ENCODE results near the gene SPTSSA. TPM values are rescaled to one million over a fixed set of nuclear protein-coding genes. Genes with fewer than 3 reads are reported as not detected.

SPTSSA gene
- polyA plus RNA-seq, 1 of the 3 experiments (the other 2 are of a cell fraction) = 39.5 TPM

GRCh38 chr14:34407951-34408350, 54.1 kb downstream of the SPTSSA start (continued):
- no peak for TF ChIP-seq GABPA (IDR thresholded peaks at IDR 0.05; ENCODE audit: low read depth)
- no peak for TF ChIP-seq YY1 (IDR thresholded peaks at IDR 0.05; ENCODE audit: low read depth)
- no peak for TF ChIP-seq RXRA (IDR thresholded peaks at IDR 0.05; ENCODE audit: borderline replicate concordance, low read depth)
- no peak for TF ChIP-seq REST (IDR thresholded peaks at IDR 0.05; ENCODE audit: low read depth, low read length)
- TF ChIP-seq MEF2A (IDR thresholded peaks at IDR 0.05; ENCODE audit: borderline replicate concordance, low read depth) = no peak
- TF ChIP-seq ELF1 (IDR thresholded peaks at IDR 0.05) = no peak
- TF ChIP-seq USF1 (IDR thresholded peaks at IDR 0.05; ENCODE audit: borderline replicate concordance, low read depth) = no peak
- no peak for TF ChIP-seq CHD2 (IDR thresholded peaks at IDR 0.05; ENCODE audit: low read length, partially characterized antibody)
- TF ChIP-seq TAF1 (IDR thresholded peaks at IDR 0.05; ENCODE audit: borderline replicate concordance, low read depth, low read length) = no peak

- TF ChIP-seq YY1 (IDR thresholded peaks at IDR 0.05; ENCODE audit: low read depth) = no peak
- no peak for TF ChIP-seq TEAD4 (IDR thresholded peaks at IDR 0.05; ENCODE audit: borderline replicate concordance, insufficient read depth)
- no peak for TF ChIP-seq GABPA (IDR thresholded peaks at IDR 0.05; ENCODE audit: low read depth)
- no peak for TF ChIP-seq USF1 (IDR thresholded peaks at IDR 0.05; ENCODE audit: borderline replicate concordance, low read depth)
- no peak for TF ChIP-seq NRF1 (IDR thresholded peaks at IDR 0.05; ENCODE audit: low read depth, low read length)
- no peak for TF ChIP-seq PBX3 (IDR thresholded peaks at IDR 0.05)
- TF ChIP-seq RXRA (IDR thresholded peaks at IDR 0.05; ENCODE audit: borderline replicate concordance, low read depth) = no peak
- TF ChIP-seq FOSL2 (IDR thresholded peaks at IDR 0.05; ENCODE audit: borderline replicate concordance, low read depth) = no peak
- no peak for TF ChIP-seq CTCF (IDR thresholded peaks at IDR 0.05)
- TF ChIP-seq MEF2A (IDR thresholded peaks at IDR 0.05; ENCODE audit: borderline replicate concordance, low read depth) = no peak
- no peak for TF ChIP-seq SMC3 (IDR thresholded peaks at IDR 0.05; ENCODE audit: low read depth, low read length)
- no peak for TF ChIP-seq FOXJ3 (CRISPR knock-in tag; IDR thresholded peaks at IDR 0.05)
- TF ChIP-seq EZH2phosphoT487 (IDR thresholded peaks at IDR 0.05; ENCODE audit: borderline replicate concordance, low read depth) = no peak
- no peaks in the 10 kb centered on the region for H3K27me3 ChIP-seq (ENCODE audit: insufficient read depth)
- no peak overlapping the region for H3K4me3 ChIP-seq (ENCODE audit: low read depth in 2 of 2, low read length in 1 of 2)
- H3K79me2 ChIP-seq (ENCODE audit: insufficient read depth) = no peaks in the 10 kb centered on the region
- no peaks in the 10 kb centered on the region for H3K36me3 ChIP-seq (replicated peaks in 1 of 2; ENCODE audit: control insufficient read depth in 1 of 2, insufficient read depth in 2 of 2, low read length in 1 of 2)
- H3K9me2 ChIP-seq = no peaks in the 10 kb centered on the region
- no peak overlapping the region for H3K4me2 ChIP-seq
- no peak for DNase-seq
- H3K9me3 ChIP-seq = no peaks in the 10 kb centered on the region
- H2AFZ ChIP-seq (ENCODE audit: low read depth) = no peak overlapping the region
- 34% methylated on average over 2 of the region's 2 CpGs for WGBS (ENCODE audit: low lambda C conversion rate)
- ChIA-PET CTCF (no interaction called here), POLR2A (no interaction called here)
- H3K9ac ChIP-seq = no peak overlapping the region
- H3K4me1 ChIP-seq (ENCODE audit: control insufficient read depth in 1 of 2, insufficient read depth in 2 of 2, low read depth in 1 of 2, low read length in 1 of 2) = no peaks in the 10 kb centered on the region
- no peak overlapping the region for H3K27ac ChIP-seq (ENCODE audit: low read depth in 2 of 2, low read length in 1 of 2)
- H4K20me1 ChIP-seq (ENCODE audit: insufficient read depth) = no peaks in the 10 kb centered on the region
- no peaks in the 10 kb centered on the region for H3F3A ChIP-seq (replicated peaks; ENCODE audit: insufficient read depth)
Observed at GRCh38 chr14:34404416-34404815, 57.6 kb downstream of the SPTSSA start.

Data from SK-N-SH (cell line).